Hepatic stellate cell (primary cell): ENCODE data around the gene CTNNBL1.
"Not testable (repeated sequence)": the region's sequence is repeated elsewhere in the genome, so short reads cannot be mapped to it uniquely, and the experiment has no call there.

ENCODE experiments used
- DNase-seq: peaks from one replicate; pipeline ENCODE4 v3.0.0; 2011; ENCODE audit warnings: low spot score

CTNNBL1 gene

DNA sequence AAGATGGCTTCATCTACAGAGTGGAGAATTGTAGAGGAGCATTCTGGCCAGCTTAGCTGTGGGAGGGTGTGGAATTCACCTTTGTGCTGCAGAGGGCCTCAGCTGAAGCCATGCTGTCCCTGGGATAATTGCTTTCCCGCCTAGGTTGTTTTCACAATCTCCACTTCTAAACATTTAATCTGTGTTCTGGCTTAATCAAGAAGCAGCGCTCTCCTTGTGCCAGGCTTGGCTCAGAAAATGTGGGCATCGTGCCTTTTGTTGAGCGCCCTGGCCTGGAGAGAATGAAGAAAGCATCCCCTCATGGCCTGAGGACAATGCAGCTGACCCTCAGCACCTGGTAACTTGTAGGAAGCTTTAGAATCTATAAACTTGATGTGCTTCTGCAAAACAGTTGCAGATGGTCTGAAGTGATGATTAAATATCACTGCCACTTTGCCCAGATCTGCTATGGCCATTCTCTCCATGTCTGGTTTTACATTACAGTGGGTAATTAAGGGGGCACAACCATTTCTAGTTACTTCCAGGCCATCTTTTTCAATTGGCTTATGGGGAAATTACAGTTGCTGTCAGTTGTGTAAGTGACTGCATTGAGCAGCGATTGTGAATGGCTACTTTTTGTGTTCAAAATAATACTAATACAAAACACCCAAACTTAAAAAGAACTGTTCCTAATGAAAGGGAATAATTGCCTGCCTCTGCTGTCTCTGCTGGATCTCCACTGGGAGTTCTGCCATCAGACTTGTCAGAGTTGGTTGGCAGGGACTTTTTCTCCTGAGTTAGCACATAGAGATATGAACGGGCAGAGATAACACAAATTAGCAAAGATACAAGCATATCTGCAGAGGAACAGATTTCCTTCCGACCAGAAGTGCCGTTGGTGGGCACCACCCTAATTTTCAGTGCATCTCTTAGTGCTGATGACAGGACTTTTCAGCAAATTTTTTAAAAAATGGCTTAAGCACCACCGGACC, 18.4 kb downstream of the CTNNBL1 start:
- no peak for DNase-seq

DNA sequence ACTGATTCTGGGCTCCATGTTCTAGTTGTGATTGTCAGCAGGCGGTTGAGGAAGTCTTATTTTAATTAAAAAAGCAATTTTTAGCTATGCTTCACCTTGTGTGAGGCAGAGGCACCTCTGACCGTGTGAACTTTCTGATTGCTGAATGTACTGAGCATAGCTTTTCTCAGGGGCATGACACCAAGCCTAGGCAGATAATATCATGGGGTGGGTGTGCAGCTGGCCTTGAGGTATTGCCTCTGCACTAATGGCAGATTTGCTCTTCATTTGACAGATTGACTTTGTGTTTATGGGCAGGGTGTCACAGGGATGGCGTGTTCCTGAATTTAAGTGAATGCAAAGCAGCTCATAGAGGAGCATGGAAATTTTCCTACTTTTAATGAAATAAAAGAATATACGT, 19.6 kb downstream of the CTNNBL1 start:
- DNase-seq, result no peak

DNA sequence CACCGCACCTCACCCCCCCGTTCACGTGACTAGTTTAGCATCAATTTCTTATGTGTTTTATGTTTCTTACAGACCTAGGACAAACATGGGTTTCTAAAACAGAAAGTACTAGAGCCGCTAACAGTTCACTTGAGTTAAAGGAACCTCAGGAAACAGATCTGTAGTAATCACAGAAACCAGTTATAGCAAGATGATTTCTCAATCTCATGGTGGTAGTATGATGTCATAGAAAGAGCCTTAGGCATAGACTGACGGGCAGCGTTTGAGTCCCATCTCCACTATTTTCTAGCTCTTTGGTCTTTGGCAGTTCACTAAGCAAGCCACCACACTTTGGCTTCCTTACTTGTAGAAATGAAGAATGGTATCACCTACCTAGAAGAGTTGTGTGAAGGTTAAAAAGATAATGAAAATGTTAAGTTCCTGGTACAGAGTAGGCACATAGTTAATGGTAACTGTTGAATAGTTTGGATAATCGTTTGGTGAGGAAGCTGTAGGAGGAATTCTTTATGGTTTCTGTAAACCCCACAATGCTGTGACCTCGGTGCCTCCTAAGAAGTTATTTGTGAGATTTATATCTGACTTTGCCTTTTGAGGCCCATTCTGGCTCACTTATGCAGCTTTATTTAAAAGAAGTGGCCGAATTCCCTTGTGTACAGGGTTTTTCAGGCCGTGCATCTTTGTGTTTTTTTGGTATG, 21.3 kb downstream of the CTNNBL1 start:
- DNase-seq, result no peak

DNA sequence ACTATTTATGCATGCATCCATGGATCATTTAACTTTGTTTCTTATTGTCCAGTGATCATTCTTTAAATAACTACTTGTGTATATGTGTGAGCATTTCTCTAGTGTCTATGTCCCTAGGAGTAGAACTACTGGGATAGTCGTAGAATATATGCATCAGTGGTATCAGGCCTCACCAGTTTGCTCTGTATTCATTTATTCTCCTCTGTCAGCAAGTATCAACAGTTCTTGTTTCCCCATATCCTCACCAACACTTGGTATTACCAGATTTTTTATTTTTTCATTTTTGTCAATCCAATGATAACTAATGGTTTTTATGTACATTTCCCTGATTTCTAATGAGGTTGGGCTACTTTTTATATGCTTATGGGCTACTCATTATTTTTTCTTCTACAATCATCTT, 27.9 kb downstream of the CTNNBL1 start:
- DNase-seq, result no peak

DNA sequence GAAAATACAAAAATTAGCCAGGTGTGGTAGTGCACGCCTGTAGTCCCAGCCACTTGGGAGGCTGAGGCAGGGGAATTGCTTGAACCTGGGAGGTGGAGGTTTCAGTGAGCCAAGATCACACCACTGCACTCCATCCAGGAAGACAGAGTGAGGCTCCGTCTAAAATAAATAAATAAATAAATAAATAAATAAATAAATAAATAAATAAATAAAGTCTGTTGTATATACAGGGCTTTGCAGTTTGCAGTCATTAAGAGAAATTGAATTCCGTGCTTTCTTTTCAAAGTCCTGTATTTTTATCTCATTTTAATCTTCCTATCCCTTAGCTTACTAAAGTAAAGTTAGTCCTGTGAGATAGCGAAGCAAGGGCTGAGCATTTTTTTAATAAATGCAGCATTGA, 28.5 kb downstream of the CTNNBL1 start:
- not testable (repeated sequence) for DNase-seq

DNA sequence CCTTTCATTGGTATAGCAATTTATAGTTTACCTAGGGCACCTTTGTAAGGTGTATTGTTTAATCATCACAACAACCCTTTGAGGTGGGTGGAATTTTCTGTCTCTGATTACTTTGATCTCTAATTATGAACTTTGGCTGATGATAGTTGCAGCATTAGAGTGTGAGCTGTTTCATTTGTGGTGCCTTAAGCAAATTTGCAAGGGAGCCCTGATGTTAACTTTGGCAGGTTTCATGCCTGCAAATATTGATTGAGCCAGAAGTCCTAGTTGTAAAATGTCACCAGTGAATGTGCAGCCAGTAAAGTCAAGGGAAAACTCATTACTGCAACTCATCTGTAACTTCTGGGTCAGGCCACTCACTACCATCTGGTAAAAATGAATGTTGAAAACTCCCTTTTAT, 29.8 kb downstream of the CTNNBL1 start:
- DNase-seq, result no peak

DNA sequence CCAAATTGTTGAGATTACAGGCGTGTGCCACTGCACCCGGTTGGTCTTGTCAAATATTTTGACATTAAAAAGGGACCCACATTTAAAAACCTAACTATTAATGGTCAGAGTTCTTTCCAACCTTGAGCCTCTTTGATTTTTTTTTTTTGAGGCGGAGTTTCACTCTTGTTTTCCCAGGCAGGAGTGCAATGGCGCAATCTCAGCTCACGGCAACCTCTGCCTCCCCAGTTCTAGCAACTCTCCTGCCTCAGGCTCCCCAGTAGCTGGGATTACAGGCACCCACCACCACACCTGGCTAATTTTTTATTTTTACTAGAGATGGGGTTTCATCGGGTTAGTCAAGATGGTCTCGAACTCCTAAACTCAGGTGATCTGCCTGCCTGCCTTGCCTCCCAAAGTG, 31.3 kb downstream of the CTNNBL1 start:
- no peak for DNase-seq

DNA sequence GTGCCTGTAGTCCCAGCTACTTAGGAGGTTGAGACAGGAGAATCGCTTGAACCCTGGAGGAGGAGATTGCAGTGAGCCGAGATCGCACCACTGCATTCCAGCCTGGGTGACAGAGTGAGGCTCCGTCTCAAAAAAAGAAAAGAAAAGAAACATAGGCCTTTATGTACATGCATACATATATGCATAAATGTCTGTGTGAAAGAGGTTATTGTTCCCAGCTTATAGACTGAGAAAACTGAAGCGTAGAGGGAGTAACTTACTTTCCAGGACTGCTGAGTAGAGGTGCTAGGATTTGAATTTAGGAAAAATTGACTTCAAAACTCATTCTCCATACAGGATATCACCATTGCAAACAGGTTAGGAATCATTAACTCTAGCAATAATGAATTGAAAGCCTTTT, 32.0 kb downstream of the CTNNBL1 start:
- no peak for DNase-seq

DNA sequence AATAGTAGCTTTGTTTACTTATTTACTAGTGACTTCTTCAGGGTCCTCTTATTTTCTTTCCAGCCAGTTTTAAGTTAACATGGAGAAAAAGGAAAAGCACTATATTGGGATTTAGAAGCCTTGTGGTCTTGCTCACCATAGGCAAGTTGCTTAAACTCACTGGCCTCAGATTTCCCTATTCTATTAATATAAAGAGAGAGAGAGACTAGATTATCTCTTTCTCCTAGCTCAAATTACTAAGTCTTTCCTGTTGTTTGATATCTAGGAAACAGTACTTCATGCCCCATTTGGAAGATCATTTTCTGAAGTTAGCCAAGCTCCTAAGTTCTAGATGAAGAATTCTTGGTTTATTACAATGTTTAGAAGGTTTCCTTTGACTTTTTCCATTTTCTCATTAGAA, 32.5 kb downstream of the CTNNBL1 start:
- no peak for DNase-seq

DNA sequence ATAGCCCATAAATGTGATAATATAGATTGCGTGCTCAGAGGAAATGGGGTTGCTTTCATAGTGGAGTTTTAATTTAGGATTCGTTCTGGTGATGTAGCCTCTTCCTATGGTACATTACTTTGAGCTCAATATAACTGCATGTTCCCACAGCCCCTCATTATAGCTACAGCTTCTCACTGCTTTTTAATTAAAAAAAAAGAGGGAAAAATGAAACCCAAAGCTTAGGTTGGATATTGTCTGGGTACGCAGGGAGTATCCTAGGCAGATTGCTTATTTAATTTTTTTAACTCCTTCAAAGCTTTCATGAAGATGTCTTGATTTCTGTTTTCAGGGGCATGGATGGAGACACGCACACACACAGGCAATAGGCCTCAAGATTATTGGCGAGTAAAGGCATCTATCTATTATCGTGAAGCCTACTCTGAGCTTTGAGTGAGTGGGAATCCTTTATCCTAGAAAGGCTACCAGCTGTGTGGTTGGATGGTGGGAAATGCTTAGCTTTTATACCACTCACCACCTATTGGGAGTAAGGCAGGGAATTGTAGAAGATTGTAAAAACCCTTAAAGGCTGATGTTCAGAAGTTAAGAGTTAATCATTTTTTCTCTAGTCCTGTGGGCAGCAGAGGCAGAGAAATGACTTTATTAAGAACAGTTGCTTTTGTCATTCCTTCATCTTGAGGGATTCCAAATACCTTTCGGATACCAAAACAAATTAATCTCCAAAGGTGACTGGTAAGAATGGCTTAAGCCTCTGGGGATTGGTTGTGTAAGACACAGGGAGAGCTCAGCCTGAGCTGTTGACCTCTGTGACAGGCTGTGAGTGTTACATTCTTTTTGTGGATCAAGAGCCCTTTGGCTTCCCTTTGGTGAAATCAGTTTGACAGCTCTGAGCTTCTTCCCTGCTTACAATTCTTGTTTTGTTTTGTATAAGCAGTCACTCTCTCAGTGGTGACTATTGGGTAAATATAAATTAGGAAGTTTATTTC, 33.4 kb downstream of the CTNNBL1 start:
- no peak for DNase-seq

DNA sequence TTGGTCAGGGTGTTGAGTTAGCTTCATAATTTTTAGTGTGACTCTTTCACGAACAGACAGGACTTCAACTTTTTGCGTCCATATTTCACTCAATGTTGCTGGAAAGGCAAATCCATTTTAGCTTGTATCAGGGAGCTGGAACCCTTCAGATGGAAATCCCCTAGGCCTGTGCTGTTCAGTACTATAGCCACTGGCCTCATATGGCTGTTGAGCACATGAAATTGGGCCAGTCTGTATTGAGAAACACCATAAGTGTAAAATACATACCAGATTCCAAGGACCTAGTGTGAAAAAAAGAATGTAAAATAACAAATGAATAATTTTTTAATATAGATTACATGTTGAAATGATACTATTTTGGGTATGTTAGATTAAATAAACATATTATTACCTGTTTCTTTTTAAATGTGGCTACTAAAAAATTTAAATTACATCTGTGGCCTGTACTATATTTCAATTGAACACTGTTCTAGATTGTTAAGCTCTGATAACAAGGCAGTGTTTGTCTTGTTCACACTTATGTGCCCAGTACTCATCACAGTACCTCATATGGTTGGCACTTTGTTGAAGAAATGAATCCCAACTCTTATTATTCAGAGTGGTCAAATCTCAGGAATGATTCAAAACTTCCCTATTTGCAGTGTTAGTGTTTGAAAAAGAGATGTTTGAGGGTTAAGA, 34.3 kb downstream of the CTNNBL1 start:
- no peak for DNase-seq

DNA sequence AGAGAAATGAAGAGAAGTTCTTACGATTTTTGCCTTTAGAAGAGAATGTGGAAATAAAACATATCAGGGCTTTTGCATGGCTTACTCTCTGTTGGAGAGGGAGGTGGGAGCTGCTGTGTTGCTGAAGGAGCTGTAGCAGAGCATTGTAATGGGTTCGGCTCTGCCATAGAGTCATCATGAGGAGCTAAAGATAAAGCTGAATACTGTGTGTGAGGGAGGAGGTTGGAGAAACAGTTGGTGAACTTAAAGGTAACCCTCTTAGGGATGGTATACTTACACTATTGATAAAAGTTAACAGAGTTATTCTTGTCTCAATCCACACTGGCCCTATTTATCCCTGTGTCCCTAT, 34.8 kb downstream of the CTNNBL1 start:
- DNase-seq, result no peak

DNA sequence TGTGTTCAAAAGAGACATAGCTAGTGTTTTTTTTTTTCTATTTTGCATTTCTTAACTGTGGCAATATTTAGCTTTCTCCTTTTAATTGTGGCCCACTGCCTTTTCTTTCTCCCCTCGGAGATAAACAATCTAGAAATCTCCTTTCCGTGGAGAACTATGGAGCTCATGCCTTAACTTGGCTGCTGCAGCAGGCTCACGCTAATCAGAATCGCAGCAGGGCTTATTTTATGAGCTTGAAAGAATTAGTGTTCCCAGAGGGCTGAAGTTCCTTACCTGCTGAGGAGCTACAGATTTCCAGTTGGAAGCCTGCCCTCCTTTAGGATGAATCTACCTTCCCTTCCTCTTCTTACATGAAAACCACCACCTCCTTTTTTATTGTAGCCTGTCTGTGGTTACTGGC, 35.6 kb downstream of the CTNNBL1 start:
- DNase-seq, result no peak

DNA sequence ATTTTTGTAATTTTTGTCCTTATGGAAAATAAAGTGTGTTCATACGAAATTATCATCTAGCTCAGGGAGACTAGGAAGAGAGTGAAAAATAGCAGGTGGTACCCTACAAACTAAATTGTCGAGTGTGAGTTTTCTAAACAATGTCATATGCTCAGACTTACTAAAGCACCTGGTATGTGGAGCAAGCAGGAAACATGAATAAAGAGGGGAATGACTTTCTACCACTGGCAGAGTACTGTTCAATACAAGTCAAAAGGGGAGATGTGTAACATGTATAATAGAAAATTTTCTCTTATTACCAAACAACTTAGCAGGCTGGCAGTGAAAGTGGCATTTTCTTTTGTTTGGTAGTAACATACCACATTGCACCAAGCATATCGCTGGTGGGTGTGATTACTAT, 36.1 kb downstream of the CTNNBL1 start:
- DNase-seq, result no peak

DNA sequence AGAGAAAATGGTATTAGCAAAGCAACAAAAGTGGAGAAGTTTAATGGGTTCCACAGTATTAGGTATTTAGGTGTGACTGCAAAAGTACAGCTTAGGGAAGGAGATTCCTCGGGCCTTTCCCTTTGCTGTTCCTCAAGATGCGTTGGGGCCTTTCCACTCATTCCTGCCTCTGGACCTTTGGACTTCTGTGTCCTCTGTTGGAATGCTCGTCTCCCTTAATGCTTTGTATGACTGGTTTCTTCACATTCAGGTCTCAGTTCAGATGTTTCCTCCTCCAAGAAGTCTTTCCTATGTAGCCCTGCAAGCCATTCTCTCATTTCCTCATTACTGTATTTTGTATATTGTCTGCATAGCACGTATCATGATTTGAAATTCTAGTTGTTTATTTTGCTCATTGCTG, 39.6 kb downstream of the CTNNBL1 start:
- no peak for DNase-seq

DNA sequence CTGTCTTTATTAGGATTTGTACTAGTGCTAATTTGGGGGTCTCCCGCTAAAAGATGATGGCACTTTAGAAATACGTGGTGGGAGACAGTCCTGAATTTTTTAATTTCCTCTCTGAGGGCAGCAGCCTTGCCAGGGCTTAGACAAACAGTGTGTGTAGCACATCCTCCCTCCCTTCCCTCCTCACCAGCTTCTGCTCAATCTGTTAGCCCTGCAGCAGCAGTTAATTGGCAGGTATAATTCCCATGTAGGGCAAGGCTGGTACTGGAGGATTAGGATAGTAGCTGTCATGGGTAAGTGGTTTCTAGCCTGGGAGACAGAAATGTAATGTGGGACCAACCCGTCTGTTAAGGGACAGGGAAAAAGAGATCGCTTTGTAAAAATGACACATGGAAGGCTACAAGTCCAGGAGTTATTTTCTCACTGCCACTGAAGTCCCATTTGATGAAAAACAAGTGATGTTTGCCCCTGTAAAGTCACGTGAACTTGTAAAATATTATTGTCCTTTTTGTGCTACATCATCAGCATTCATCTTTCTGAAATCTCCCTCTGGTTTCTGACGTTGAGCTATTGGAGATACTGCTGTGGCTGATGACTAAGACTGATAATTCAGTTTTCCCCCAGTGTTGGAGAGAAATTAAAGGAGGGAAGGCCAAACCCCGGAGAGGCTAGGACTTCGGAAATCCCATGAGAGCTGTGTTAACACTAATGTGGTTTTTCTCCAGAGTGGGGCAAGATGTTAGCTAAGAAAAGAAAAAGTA, 40.6 kb downstream of the CTNNBL1 start:
- DNase-seq, result no peak

DNA sequence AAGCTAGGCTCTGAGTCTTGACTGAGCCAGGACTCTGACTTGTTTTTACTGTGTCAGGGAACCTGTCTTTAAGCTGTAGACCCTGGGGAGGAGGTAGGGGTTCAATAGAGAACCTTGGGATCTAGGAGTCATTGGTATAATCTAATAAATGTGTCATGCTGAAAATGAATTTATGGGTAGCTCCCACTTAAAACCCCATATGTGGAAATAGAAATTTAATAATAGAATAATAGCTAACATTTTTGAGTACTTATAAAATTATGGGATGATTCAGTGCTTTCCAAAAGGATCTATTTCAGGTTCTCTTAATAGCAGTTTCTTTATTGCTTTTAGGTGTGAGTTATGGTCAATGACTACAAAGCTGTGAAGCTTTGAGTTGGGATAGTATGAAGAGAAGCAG, 41.7 kb downstream of the CTNNBL1 start:
- DNase-seq, result no peak

DNA sequence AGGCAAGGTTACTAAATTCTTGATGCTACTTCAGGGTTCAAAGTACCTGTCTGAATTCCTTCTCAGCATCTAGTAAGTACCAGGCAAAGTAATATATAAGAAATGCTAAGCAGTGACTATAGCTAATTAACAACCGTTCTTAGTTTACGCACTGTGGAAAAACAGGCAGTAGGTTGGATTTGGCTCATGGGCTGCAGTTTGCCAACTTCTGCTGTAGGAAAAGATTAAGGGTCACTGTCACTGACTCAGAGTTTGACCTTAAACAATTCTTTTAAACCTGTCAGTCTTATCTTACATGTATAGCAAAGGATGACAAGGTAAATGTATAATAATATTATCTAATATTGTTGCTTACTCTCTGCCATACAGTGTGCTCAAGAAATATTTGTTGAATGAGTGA, 42.3 kb downstream of the CTNNBL1 start:
- DNase-seq, result no peak

DNA sequence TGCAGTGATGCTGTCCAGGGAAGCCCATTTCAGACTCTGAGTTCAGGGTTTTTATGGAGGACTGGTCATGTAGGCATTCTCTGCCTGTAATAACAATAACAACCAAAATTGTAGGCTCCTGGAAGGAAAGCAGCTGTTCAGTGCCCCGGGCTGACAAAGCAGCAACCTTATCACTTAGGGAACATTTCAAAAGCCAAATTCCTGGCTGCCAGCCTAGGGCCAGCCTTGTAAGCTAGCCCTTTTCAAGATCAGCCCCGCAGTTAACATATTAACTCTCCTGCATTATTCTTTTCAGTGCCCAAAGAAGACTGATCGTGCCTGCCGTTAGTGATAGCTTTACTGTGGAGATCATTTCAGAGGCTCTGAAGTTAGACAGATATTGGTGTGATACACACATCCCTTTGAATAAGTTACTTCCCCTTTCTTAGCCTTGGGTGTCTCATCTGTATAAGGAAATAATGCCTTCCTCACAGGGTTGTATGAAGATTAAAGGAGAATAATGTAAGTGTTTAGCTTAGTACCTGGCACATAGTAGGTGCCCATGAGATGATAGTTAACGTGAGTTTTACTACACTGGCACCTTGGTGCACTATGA, 44.1 kb downstream of the CTNNBL1 start:
- no peak for DNase-seq

DNA sequence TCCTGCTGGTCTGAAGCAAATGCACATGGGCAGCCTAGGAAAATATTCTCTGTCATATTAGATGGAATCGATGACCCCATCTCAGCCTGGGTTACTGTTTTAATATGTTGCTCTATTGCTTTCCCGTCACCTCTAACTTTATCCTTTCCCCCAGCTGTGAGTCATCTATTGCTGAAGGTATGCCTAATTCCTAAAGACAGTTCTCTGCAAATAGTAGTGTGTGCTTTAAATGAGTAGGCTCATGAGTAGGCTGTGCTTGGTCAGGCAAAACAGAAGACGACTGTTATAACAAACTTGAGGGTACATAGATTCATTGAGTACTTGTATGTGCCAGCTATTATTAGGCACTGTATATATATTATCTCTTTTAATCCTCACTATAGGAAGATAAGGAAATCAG, 47.2 kb downstream of the CTNNBL1 start:
- DNase-seq, result no peak

DNA sequence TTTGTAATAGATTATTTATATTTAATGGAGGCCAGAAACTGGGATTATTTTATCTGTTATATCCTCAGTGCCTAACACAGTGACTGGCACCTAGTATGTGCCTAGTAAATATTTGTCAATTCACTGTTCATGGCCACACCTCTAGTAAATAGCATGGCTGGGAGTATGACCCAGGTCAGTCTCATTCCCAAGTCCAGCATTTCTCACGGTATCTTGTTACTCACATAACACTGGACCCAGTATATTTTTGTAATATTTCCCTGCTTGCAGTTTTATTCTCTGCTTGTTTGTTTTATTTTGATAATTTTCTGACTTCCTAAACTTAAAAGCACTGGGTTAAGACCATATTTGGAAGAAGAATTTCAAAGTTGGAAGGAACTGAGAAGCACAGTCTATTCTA, 47.7 kb downstream of the CTNNBL1 start:
- no peak for DNase-seq
